Spinal cord (tissue), 10 donors: ENCODE results near the gene CRB1. TPM values are rescaled to one million over a fixed set of nuclear protein-coding genes. Genes with fewer than 3 reads are reported as not detected.
A peak's percentile ranks its signal among the peaks of the same experiment; 100 is the strongest.
"Not testable (repeated sequence)": the region's sequence is repeated elsewhere in the genome, so short reads cannot be mapped to it uniquely, and the experiment has no call there.

ENCODE experiments used
- DNase-seq, 6 donors: peaks; one replicate each; pipeline versions ENCODE4 v3.0.0 to v3.0.0-alpha.2; 2013 to 2015; ENCODE audit warnings: low spot score in 6 of 6, low read depth in 4 of 6
- H3K27ac ChIP-seq: one replicate; pipeline ENCODE4 v1.5.1; 2013; ENCODE audit warnings: low read depth, low read length, control low read depth
- H3K27me3 ChIP-seq: one replicate; pipeline ENCODE4 v1.6.1; 2013; ENCODE audit warnings: low read length; ENCODE audit not compliant: control insufficient read depth, insufficient read depth
- H3K36me3 ChIP-seq: one replicate; pipeline ENCODE4 v1.6.1; 2013; ENCODE audit warnings: low read length; ENCODE audit not compliant: control insufficient read depth, insufficient read depth
- H3K4me1 ChIP-seq: one replicate; pipeline ENCODE4 v1.6.1; 2013; ENCODE audit warnings: low read length; ENCODE audit not compliant: control insufficient read depth, insufficient read depth
- H3K4me3 ChIP-seq: one replicate; pipeline ENCODE4 v1.5.1; 2013; ENCODE audit warnings: low read depth, low read length, control low read depth
- H3K9me3 ChIP-seq: one replicate; pipeline ENCODE4 v1.6.1; 2013; ENCODE audit warnings: low read length; ENCODE audit not compliant: control insufficient read depth, insufficient read depth
- WGBS: methylation state at CpG from one replicate; pipeline ENCODE4 v1.1.5; 2013; ENCODE audit warnings: missing lambda C conversion rate; ENCODE audit not compliant: insufficient coverage; 5-methylcytosine and 5-hydroxymethylcytosine counted together
- polyA plus RNA-seq, 2 donors: library from polyadenylated mRNA; unstranded; fragments of 120-200 nt; gene quantifications; one replicate each; pipeline ENCODE4 v1.2.1, GENCODE V29; 2013; ENCODE audit not compliant: insufficient read length in 2 of 2
- total RNA-seq, 2 donors: library from RNA; depleted of rRNA in 1 of 2; stranded (reverse); fragments of 120-200 nt in 1 of 2; fragments of >200 nt in 1 of 2; gene quantifications; one replicate each; pipeline versions ENCODE4 v1.2.3 to v1.2.4, GENCODE V29; 2013 to 2014
- donor health status: healthy.

Gene CRB1
- total and polyA plus RNA-seq, 4 donors: 18.1 to 36.8 (median 28.6) TPM

DNA sequence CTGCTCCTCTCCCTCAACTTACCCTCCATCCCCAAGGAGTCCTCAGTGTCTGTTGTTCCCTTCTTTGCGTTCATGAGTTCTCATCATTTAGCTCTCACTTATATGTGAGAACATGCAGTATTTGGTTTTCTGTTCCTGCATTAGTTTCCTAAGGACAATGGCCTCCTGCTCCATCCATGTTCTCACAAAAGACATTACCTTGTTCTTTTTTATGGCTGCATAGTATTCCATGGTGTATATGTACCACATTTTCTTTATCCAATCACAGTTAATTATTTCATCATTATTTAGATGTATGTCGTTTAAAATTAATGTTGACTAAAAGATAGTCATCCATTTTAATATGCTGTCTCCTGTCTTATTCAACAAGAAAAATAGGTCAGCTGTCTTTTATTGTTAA lies 134.1 kb downstream of the CRB1 start:
- Histone ChIP-seq H3K4me1 (no peaks in the 10 kb centered on the region), H3K27ac (no peak overlapping the region), H3K4me3 (no peak overlapping the region), H3K27me3 (no peaks in the 10 kb centered on the region), H3K9me3 (no peaks in the 10 kb centered on the region), H3K36me3 (no peaks in the 10 kb centered on the region)
- no CpG with 5 or more reads among the region's 2 CpGs for WGBS
- DNase-seq: no peak

GRCh38 chr1:197404774-197405173 lies 136.7 kb downstream of the CRB1 start:
- DNase-seq, H3K27me3 ChIP-seq, H3K36me3 ChIP-seq, H3K9me3 ChIP-seq, H3K27ac ChIP-seq, H3K4me1 ChIP-seq, H3K4me3 ChIP-seq: not testable (repeated sequence)
- WGBS: no CpG with 5 or more reads among the region's 8 CpGs

DNA sequence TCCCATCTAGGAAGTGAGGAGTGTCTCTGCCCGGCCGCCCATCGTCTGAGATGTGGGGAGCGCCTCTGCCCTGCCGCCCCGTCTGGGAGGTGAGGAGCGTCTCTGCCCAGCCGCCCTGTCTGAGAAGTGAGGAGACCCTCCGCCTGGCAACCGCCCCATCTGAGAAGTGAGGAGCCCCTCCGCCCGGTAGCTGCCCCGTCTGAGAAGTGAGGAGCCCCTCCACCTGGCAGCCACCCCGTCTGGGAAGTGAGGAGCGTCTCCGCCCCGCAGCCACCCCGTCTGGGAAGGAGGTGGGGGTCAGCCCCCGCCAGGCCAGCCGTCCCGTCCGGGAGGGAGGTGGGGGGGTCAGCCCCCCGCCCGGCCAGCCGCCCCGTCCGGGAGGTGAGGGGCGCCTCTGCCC lies 137.6 kb downstream of the CRB1 start:
- 97% methylated on average over 6 of the region's 28 CpGs for WGBS
- H3K9me3 ChIP-seq, H3K27me3 ChIP-seq, H3K27ac ChIP-seq, H3K4me3 ChIP-seq, H3K36me3 ChIP-seq, H3K4me1 ChIP-seq, DNase-seq: not testable (repeated sequence)

- H3K27me3 ChIP-seq: no peaks in the 10 kb centered on the region
- H3K27ac ChIP-seq: no peak overlapping the region
- H3K36me3 ChIP-seq: no peaks in the 10 kb centered on the region
- DNase-seq: no peak
- H3K4me1 ChIP-seq: no peaks in the 10 kb centered on the region
- no peaks in the 10 kb centered on the region for H3K9me3 ChIP-seq
- H3K4me3 ChIP-seq: no peak overlapping the region
- no CpG with 5 or more reads among the region's 2 CpGs for WGBS
Measured at GRCh38 chr1:197413564-197413963, 145.5 kb downstream of the CRB1 start.

DNA sequence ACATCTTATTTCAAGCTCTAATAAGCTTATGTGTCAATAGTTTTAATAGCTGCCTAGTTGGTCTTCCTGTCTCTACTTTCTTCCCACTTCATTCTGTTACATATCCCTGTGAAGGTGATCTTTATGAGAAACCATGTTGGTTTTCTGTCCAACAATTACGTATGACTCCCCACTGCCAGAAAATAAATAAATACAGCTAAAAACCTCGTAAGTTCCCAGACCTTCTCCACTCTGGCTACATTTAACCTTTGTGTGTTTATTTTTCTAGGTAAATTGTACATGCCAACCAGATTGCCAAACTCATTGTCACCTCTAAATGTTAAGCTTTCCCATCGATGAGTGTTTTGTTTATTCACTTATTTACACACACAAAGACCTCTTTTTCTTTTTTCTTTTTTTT lies 147.2 kb downstream of the CRB1 start:
- H3K9me3 ChIP-seq: no peaks in the 10 kb centered on the region
- WGBS: no CpG with 5 or more reads among the region's 3 CpGs
- H3K36me3 ChIP-seq: no peaks in the 10 kb centered on the region
- H3K27me3 ChIP-seq: no peaks in the 10 kb centered on the region
- DNase-seq: no peak
- no peak overlapping the region for H3K4me3 ChIP-seq
- H3K27ac ChIP-seq: no peak overlapping the region
- H3K4me1 ChIP-seq: no peaks in the 10 kb centered on the region

DNA sequence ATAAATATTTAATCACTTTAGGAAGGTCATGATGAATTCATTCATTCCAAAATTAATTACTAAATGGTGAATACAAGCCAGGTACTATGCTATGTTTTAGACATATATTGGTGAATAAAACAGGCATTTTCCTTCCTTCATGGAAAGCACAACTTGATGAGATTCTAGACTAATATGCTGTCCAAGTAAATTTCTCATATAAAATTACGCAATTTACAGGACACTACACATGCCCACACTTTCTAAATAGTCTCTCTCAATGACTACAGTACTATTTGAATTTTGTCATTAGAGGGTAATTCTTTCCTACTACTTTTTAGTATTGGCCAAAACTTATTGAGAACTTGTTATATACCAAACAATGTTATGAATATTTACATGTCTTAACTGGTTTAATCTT lies 150.6 kb downstream of the CRB1 start:
- WGBS: no CpG with 5 or more reads among the region's 1 CpG
- no peaks in the 10 kb centered on the region for H3K27me3 ChIP-seq
- no peak for DNase-seq
- no peaks in the 10 kb centered on the region for H3K4me1 ChIP-seq
- no peak overlapping the region for H3K4me3 ChIP-seq
- no peaks in the 10 kb centered on the region for H3K9me3 ChIP-seq
- no peak overlapping the region for H3K27ac ChIP-seq
- H3K36me3 ChIP-seq: no peaks in the 10 kb centered on the region

DNA sequence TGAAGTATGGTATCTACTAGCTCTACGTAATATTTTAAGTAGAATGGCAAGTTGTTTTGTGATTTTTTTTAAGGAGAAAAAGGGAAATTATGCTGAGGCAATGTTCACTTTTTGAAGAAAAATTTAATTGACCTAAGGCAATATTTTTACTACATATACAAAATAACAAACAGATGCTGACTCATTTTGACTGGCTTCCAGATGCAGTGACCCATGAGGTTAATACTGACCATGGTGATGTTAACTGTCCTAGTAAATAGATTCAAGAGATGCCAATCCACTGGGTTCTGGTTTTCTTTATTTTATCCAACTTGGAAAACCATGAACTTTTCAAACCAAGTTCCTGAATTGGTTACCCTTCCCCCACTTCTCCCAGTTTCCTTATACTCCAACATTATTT lies 154.9 kb downstream of the CRB1 start:
- WGBS: no CpG with 5 or more reads among the region's 1 CpG
- no peaks in the 10 kb centered on the region for H3K27me3 ChIP-seq
- no peak for DNase-seq
- no peak overlapping the region for H3K27ac ChIP-seq
- no peaks in the 10 kb centered on the region for H3K4me1 ChIP-seq
- no peaks in the 10 kb centered on the region for H3K9me3 ChIP-seq
- no peak overlapping the region for H3K4me3 ChIP-seq
- no peaks in the 10 kb centered on the region for H3K36me3 ChIP-seq

GRCh38 chr1:197424380-197424779 lies 156.3 kb downstream of the CRB1 start:
- Histone ChIP-seq H3K4me1 (no peaks in the 10 kb centered on the region), H3K27ac (no peak overlapping the region), H3K27me3 (no peaks in the 10 kb centered on the region), H3K36me3 (no peaks in the 10 kb centered on the region), H3K9me3 (no peaks in the 10 kb centered on the region), H3K4me3 (no peak overlapping the region)
- 80% methylated on average over 1 of the region's 6 CpGs for WGBS
- no peak for DNase-seq

DNA sequence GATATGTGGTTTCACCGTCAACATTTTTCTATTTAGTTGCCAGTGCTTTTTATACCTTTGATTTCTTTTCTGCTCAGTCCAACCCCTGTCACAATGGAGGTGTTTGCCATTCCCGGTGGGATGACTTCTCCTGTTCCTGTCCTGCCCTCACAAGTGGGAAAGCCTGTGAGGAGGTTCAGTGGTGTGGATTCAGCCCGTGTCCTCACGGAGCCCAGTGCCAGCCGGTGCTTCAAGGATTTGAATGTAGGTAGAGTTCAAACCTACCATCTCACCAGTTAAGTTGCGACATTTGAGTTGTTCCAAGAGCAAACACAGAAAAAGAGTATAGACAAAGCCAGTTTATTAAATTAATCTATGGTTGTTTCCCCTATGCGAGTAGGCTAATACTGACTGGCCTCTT lies 161.3 kb downstream of the CRB1 start:
- DNase-seq: no peak
- H3K36me3 ChIP-seq: no peaks in the 10 kb centered on the region
- no peak overlapping the region for H3K27ac ChIP-seq
- no peaks in the 10 kb centered on the region for H3K27me3 ChIP-seq
- H3K4me1 ChIP-seq: no peaks in the 10 kb centered on the region
- 67% methylated on average over 1 of the region's 7 CpGs for WGBS
- H3K4me3 ChIP-seq: no peak overlapping the region
- no peaks in the 10 kb centered on the region for H3K9me3 ChIP-seq

DNA sequence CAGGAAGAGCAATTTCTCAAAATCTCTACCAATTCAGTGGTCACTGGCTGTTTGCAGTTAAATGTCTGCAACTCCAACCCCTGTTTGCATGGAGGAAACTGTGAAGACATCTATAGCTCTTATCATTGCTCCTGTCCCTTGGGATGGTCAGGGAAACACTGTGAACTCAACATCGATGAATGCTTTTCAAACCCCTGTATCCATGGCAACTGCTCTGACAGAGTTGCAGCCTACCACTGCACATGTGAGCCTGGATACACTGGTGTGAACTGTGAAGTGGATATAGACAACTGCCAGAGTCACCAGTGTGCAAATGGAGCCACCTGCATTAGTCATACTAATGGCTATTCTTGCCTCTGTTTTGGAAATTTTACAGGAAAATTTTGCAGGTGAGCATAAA lies 167.2 kb downstream of the CRB1 start:
- Histone ChIP-seq H3K9me3 (no peaks in the 10 kb centered on the region), H3K27ac (no peak overlapping the region), H3K27me3 (no peaks in the 10 kb centered on the region), H3K36me3 (no peaks in the 10 kb centered on the region), H3K4me1 (no peaks in the 10 kb centered on the region), H3K4me3 (no peak overlapping the region)
- WGBS: no CpG with 5 or more reads among the region's 1 CpG
- DNase-seq: peak in 4 of 6 donors; percentile 26 to 88 (median 32)
